ENCODE results near the gene DLGAP1.

- TF ChIP-seq CTCF (IDR thresholded peaks at IDR 0.05) (no peak), POLR2A (IDR thresholded peaks at IDR 0.05) (no peak)
Measured at GRCh38 chr18:3616142-3616541, 839.0 kb downstream of the DLGAP1 start.

Measured in breast epithelium (tissue), 3 donors.